ENCODE data around the gene MACO1. TPM values are rescaled to one million over a fixed set of nuclear protein-coding genes. Genes with fewer than 3 reads are reported as not detected.
A peak's percentile ranks its signal among the peaks of the same experiment; 100 is the strongest.

Gene MACO1
- total RNA-seq, 1 donor from 2014 or later: 39.4 TPM

GRCh38 chr1:25425098-25426085, 5.3 kb upstream of the MACO1 start:
- Mint-ChIP-seq H3K4me3 (ENCODE audit: unreplicated experiment) (no peak overlapping the region), H3K27ac (ENCODE audit: unreplicated experiment) (no peak overlapping the region), H3K4me1 (ENCODE audit: low read depth) (peaks cover 10% of the 10 kb centered on the region), H3K36me3 (ENCODE audit: low read depth) (no peaks in the 10 kb centered on the region), H3K27me3 (ENCODE audit: low read depth) (no peaks in the 10 kb centered on the region), H3K9me3 (ENCODE audit: low read depth) (no peaks in the 10 kb centered on the region)
- TF ChIP-seq CTCF (IDR thresholded peaks at IDR 0.05): no peak
- DNase-seq (ENCODE audit: low spot score): no peak

DNA sequence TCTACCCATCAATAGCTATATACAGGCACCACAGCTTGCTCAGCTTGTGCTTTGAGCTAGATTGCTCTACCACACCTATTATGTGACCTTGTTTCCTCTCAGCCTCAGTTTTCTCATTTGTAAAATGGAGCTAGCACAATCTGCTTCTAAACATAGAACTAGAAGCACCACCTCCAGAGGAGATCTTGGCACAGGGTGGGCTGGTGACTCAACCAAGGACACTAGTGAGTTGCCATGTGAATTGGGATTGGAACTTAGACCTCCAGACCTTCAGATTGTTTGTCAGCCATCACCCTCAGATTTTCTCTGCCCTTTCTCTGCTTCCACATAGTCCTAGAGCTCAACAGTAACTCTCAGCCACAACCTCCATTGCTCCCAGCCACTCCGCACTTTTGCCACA, 3.0 kb upstream of the MACO1 start:
- TF ChIP-seq CTCF (IDR thresholded peaks at IDR 0.05): no peak
- Mint-ChIP-seq H3K9me3 (ENCODE audit: low read depth) (no peaks in the 10 kb centered on the region), H3K36me3 (ENCODE audit: low read depth) (no peaks in the 10 kb centered on the region), H3K4me3 (ENCODE audit: unreplicated experiment) (no peak overlapping the region), H3K27me3 (ENCODE audit: low read depth) (no peaks in the 10 kb centered on the region), H3K4me1 (ENCODE audit: low read depth) (peaks cover 20% of the 10 kb centered on the region), H3K27ac (ENCODE audit: unreplicated experiment) (peak overlapping the region; percentile 23)
- no peak for DNase-seq (ENCODE audit: low spot score)

GRCh38 chr1:25428475-25429166, 2.1 kb upstream of the MACO1 start:
- Mint-ChIP-seq H3K27ac (ENCODE audit: unreplicated experiment) (peak overlapping the region; percentile 47), H3K9me3 (ENCODE audit: low read depth) (no peaks in the 10 kb centered on the region)

GRCh38 chr1:25430967-25431881, 527 bp downstream of the MACO1 start:
- Mint-ChIP-seq H3K27me3 (ENCODE audit: low read depth) (no peaks in the 10 kb centered on the region), H3K4me3 (ENCODE audit: unreplicated experiment) (peak overlapping the region; percentile 94), H3K36me3 (ENCODE audit: low read depth) (no peaks in the 10 kb centered on the region), H3K4me1 (ENCODE audit: low read depth) (peaks cover 55% of the 10 kb centered on the region), H3K27ac (ENCODE audit: unreplicated experiment) (peak overlapping the region; percentile 85), H3K9me3 (ENCODE audit: low read depth) (no peaks in the 10 kb centered on the region)
- no peak for TF ChIP-seq CTCF (IDR thresholded peaks at IDR 0.05)
- no peak for DNase-seq (ENCODE audit: low spot score)

More at GRCh38 chr1:25428475-25429166, 2.1 kb upstream of the MACO1 start:
- H3K27me3 Mint-ChIP-seq (ENCODE audit: low read depth): no peaks in the 10 kb centered on the region
- DNase-seq (ENCODE audit: low spot score): no peak
- no peak for TF ChIP-seq CTCF (IDR thresholded peaks at IDR 0.05)
- peaks cover 29% of the 10 kb centered on the region for H3K4me1 Mint-ChIP-seq (ENCODE audit: low read depth)
- H3K4me3 Mint-ChIP-seq (ENCODE audit: unreplicated experiment): peak overlapping the region; percentile 17
- no peaks in the 10 kb centered on the region for H3K36me3 Mint-ChIP-seq (ENCODE audit: low read depth)

Data from chondrocyte (in vitro differentiated cells).